ENCODE results near the gene NDST1. TPM values are rescaled to one million over a fixed set of nuclear protein-coding genes. Genes with fewer than 3 reads are reported as not detected.

NDST1 gene
- total RNA-seq, 4 donors from 2014 or later, result 10.9 to 86.0 (median 42.5) TPM

- Histone ChIP-seq H3K27ac (peak overlapping the region; percentile 55 to 62), H3K4me3 (no peak overlapping the region), H3K4me1 (peaks cover 0 to 30% of the 10 kb centered on the region in 2 donors), H3K27me3 (no peaks in the 10 kb centered on the region), H3K36me3 (no peaks in the 10 kb centered on the region), H3K9me3 (no peaks in the 10 kb centered on the region)
- TF ChIP-seq CTCF (IDR thresholded peaks at IDR 0.05) (no peak), POLR2A (IDR thresholded peaks at IDR 0.05) (no peak)
- DNase-seq, result no peak
- intact Hi-C loops (cut with DNase I; ENCODE audit: low total_unique reads), result no loop called here
Measured at GRCh38 chr5:150499437-150499956, 8.4 kb upstream of the NDST1 start.

GRCh38 chr5:150500328-150500841, 7.5 kb upstream of the NDST1 start:
- H3K4me1 ChIP-seq, result peaks cover 0 to 34% of the 10 kb centered on the region in 2 donors
- TF ChIP-seq CTCF (IDR thresholded peaks at IDR 0.05) (no peak), POLR2A (IDR thresholded peaks at IDR 0.05) (no peak)
- no peaks in the 10 kb centered on the region for H3K27me3 ChIP-seq
- no peak overlapping the region for H3K4me3 ChIP-seq
- no peaks in the 10 kb centered on the region for H3K9me3 ChIP-seq
- H3K36me3 ChIP-seq, result no peaks in the 10 kb centered on the region
- intact Hi-C loops (cut with DNase I; ENCODE audit: low total_unique reads), result no loop called here
- no peak overlapping the region for H3K27ac ChIP-seq
- DNase-seq, result no peak

GRCh38 chr5:150500905-150501304, 7.0 kb upstream of the NDST1 start:
- no peak overlapping the region for H3K4me3 ChIP-seq
- TF ChIP-seq CTCF (IDR thresholded peaks at IDR 0.05), result no peak
- TF ChIP-seq POLR2A (IDR thresholded peaks at IDR 0.05), result no peak
- H3K27ac ChIP-seq, result no peak overlapping the region
- intact Hi-C loops (cut with DNase I; ENCODE audit: low total_unique reads), result no loop called here
- DNase-seq, result no peak
- no peaks in the 10 kb centered on the region for H3K36me3 ChIP-seq
- no peaks in the 10 kb centered on the region for H3K27me3 ChIP-seq
- H3K4me1 ChIP-seq, result peaks cover 0 to 34% of the 10 kb centered on the region in 2 donors
- no peaks in the 10 kb centered on the region for H3K9me3 ChIP-seq

GRCh38 chr5:150502106-150502505, 5.8 kb upstream of the NDST1 start:
- Histone ChIP-seq H3K36me3 (no peaks in the 10 kb centered on the region), H3K27me3 (no peaks in the 10 kb centered on the region), H3K4me3 (no peak overlapping the region), H3K4me1 (peaks cover 0 to 34% of the 10 kb centered on the region in 2 donors), H3K9me3 (no peaks in the 10 kb centered on the region), H3K27ac (no peak overlapping the region)
- no peak for DNase-seq
- intact Hi-C loops (cut with DNase I; ENCODE audit: low total_unique reads), result no loop called here
- no peak for TF ChIP-seq CTCF (IDR thresholded peaks at IDR 0.05)
- TF ChIP-seq POLR2A (IDR thresholded peaks at IDR 0.05), result no peak

GRCh38 chr5:150502847-150503246, 5.1 kb upstream of the NDST1 start:
- H3K4me1 ChIP-seq, result peaks cover 0 to 34% of the 10 kb centered on the region in 2 donors
- H3K27ac ChIP-seq, result no peak overlapping the region
- TF ChIP-seq CTCF (IDR thresholded peaks at IDR 0.05) (no peak), POLR2A (IDR thresholded peaks at IDR 0.05) (no peak)

More at GRCh38 chr5:150502847-150503246, 5.1 kb upstream of the NDST1 start:
- DNase-seq, result no peak
- intact Hi-C loops (cut with DNase I; ENCODE audit: low total_unique reads), result no loop called here
- no peaks in the 10 kb centered on the region for H3K9me3 ChIP-seq
- no peak overlapping the region for H3K4me3 ChIP-seq
- no peaks in the 10 kb centered on the region for H3K36me3 ChIP-seq
- H3K27me3 ChIP-seq, result no peaks in the 10 kb centered on the region
